SK-N-SH treated with all-trans-retinoic acid at 6 μM for 48 hours (cell line): Measurements from ENCODE around the gene INPP4B.

Experiments used
- ATAC-seq: fragments of 200-7000 bp; cut with Tn5 transposase; 3 replicates; pipeline ENCODE4 v1.9.1; 2020; ENCODE audit warnings: mild to moderate bottlenecking, moderate library complexity
- ARNTL ChIP-seq: fragments of 450-650 bp; formaldehyde crosslinking; IDR thresholded peaks from 2 replicates; pipeline ENCODE4 v1.5.0; 2020; ENCODE audit warnings: low read depth, mild to moderate bottlenecking, moderate library complexity, borderline replicate concordance
- BACH2 ChIP-seq: fragments of 250-450 bp; sonication (Bioruptor Pico); IDR thresholded peaks from 2 replicates; pipeline ENCODE4 v1.9.0; 2021; ENCODE audit warnings: mild to moderate bottlenecking, borderline replicate concordance
- CREB5 ChIP-seq: fragments of 250-450 bp; sonication (Bioruptor Pico); IDR thresholded peaks from 2 replicates; pipeline ENCODE4 v1.5.1; 2020; ENCODE audit warnings: low read depth, mild to moderate bottlenecking, moderate library complexity
- CSDC2 ChIP-seq: fragments of 250-450 bp; sonication (Bioruptor Pico); IDR thresholded peaks from 2 replicates; pipeline ENCODE4 v1.5.0; 2020; ENCODE audit warnings: mild to moderate bottlenecking, moderate library complexity
- ESRRG ChIP-seq: fragments of 250-450 bp; sonication (Bioruptor Pico); IDR thresholded peaks from 2 replicates; pipeline ENCODE4 v1.6.1; 2021; ENCODE audit warnings: mild to moderate bottlenecking
- GLIS3 ChIP-seq: fragments of 250-450 bp; sonication (Bioruptor Pico); IDR thresholded peaks from 2 replicates; pipeline ENCODE4 v1.5.0; 2020; ENCODE audit warnings: mild to moderate bottlenecking, moderate library complexity
- ISL1 ChIP-seq: fragments of 250-450 bp; sonication (Bioruptor Pico); IDR thresholded peaks from 2 replicates; pipeline ENCODE4 v2.1.2; 2022; ENCODE audit warnings: mild to moderate bottlenecking, moderate library complexity
- OSR1 ChIP-seq: fragments of 250-450 bp; sonication (Bioruptor Pico); IDR thresholded peaks from 2 replicates; pipeline ENCODE4 v1.8.0; 2022; ENCODE audit warnings: moderate library complexity, mild to moderate bottlenecking, inconsistent platforms
- PATZ1 ChIP-seq: fragments of 250-450 bp; sonication (Bioruptor Pico); IDR thresholded peaks from 2 replicates; pipeline ENCODE4 v1.8.0; 2020; ENCODE audit warnings: mild to moderate bottlenecking, moderate library complexity, borderline replicate concordance
- POU6F1 ChIP-seq: fragments of 250-450 bp; sonication (Bioruptor Pico); IDR thresholded peaks from 2 replicates; pipeline ENCODE4 v1.8.0; 2021; ENCODE audit warnings: low read depth, mild to moderate bottlenecking, moderate library complexity, borderline replicate concordance
- PPARA ChIP-seq: fragments of 250-450 bp; sonication (Bioruptor Pico); IDR thresholded peaks from 2 replicates; pipeline ENCODE4 v1.5.0; 2020; ENCODE audit warnings: mild to moderate bottlenecking, borderline replicate concordance
- RARB ChIP-seq: fragments of 250-450 bp; sonication (Bioruptor Pico); IDR thresholded peaks from 2 replicates; pipeline ENCODE4 v1.8.0; 2021; ENCODE audit warnings: mild to moderate bottlenecking, moderate library complexity
- SNAI2 ChIP-seq: fragments of 250-450 bp; sonication (Bioruptor Pico); IDR thresholded peaks from 2 replicates; pipeline ENCODE4 v1.5.0; 2020; ENCODE audit warnings: mild to moderate bottlenecking, moderate library complexity
- TCF4 ChIP-seq: fragments of 250-450 bp; sonication (Bioruptor Pico); IDR thresholded peaks from 2 replicates; pipeline ENCODE4 v1.8.0; 2021; ENCODE audit warnings: mild to moderate bottlenecking, moderate library complexity, borderline replicate concordance
- TOX ChIP-seq: fragments of 250-450 bp; sonication (Bioruptor Pico); IDR thresholded peaks from 2 replicates; pipeline ENCODE4 v1.8.0; 2021; ENCODE audit warnings: mild to moderate bottlenecking, moderate library complexity, borderline replicate concordance
- TSHZ2 ChIP-seq: fragments of 250-450 bp; sonication (Bioruptor Pico); IDR thresholded peaks from 2 replicates; pipeline ENCODE4 v1.5.0; 2020; ENCODE audit warnings: mild to moderate bottlenecking, moderate library complexity
- ZC3H10 ChIP-seq: fragments of 250-450 bp; sonication (Bioruptor Pico); IDR thresholded peaks from 2 replicates; pipeline ENCODE4 v1.5.1; 2021; ENCODE audit warnings: mild to moderate bottlenecking, moderate library complexity
- ZFP3 ChIP-seq: fragments of 250-450 bp; sonication (Bioruptor Pico); IDR thresholded peaks from 2 replicates; pipeline ENCODE4 v1.5.0; 2020; ENCODE audit warnings: mild to moderate bottlenecking, moderate library complexity
- ZFP30 ChIP-seq: fragments of 450-650 bp; formaldehyde crosslinking; IDR thresholded peaks from 2 replicates; pipeline ENCODE4 v1.5.0; 2022; ENCODE audit warnings: mild to moderate bottlenecking, moderate library complexity
- ZNF565 ChIP-seq: fragments of 450-650 bp; formaldehyde crosslinking; conservative IDR thresholded peaks from 2 replicates; pipeline ENCODE4 v1.5.0; 2020; ENCODE audit warnings: low read depth, mild to moderate bottlenecking, moderate library complexity
- ZNF70 ChIP-seq: fragments of 450-650 bp; formaldehyde crosslinking; IDR thresholded peaks from 2 replicates; pipeline ENCODE4 v1.5.0; 2020; ENCODE audit warnings: mild to moderate bottlenecking, moderate library complexity
- ZNF8 ChIP-seq: fragments of 450-650 bp; formaldehyde crosslinking; IDR thresholded peaks from 2 replicates; pipeline ENCODE4 v1.5.0; 2020; ENCODE audit warnings: mild to moderate bottlenecking, moderate library complexity
- TF ChIP-seq, protein P1 (sequence below): fragments of 250-450 bp; sonication (Bioruptor Pico); IDR thresholded peaks from 2 replicates; pipeline ENCODE4 v1.5.1; 2021; ENCODE audit warnings: mild to moderate bottlenecking, moderate library complexity

Gene INPP4B

DNA sequence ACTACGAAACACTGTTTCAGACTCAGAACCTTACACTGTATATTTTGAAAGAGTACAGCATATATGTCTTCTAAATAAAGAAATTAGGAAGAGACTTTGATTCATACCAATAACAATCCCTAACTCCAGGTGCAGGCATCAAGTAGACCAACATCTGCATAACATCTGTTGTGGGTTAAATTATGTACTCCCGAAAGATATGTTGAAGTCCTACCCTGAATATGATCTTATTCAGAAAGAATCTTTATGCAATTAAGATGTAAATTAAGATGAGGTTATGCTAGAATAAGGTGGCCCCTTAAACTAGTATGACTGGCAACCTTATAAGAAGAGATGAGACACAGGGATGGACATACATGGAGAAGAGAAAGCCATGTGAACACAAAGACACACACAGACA, 117.9 kb downstream of the INPP4B start:
- no peak for ATAC-seq
- no peak for TF ChIP-seq RARB (CRISPR knock-in tag)
- TF ChIP-seq GLIS3 (CRISPR knock-in tag): no peak
- TF ChIP-seq POU6F1 (CRISPR knock-in tag): no peak
- no peak for TF ChIP-seq TOX (CRISPR knock-in tag)
- no peak for TF ChIP-seq ZNF565 (CRISPR knock-in tag)
- TF ChIP-seq ZNF8 (CRISPR knock-in tag): no peak
- TF ChIP-seq ZNF70 (CRISPR knock-in tag): no peak
- no peak for TF ChIP-seq CREB5 (CRISPR knock-in tag)
- no peak for TF ChIP-seq OSR1 (CRISPR knock-in tag)
- no peak for TF ChIP-seq PATZ1 (CRISPR knock-in tag)
- no peak for TF ChIP-seq TSHZ2 (CRISPR knock-in tag)

DNA sequence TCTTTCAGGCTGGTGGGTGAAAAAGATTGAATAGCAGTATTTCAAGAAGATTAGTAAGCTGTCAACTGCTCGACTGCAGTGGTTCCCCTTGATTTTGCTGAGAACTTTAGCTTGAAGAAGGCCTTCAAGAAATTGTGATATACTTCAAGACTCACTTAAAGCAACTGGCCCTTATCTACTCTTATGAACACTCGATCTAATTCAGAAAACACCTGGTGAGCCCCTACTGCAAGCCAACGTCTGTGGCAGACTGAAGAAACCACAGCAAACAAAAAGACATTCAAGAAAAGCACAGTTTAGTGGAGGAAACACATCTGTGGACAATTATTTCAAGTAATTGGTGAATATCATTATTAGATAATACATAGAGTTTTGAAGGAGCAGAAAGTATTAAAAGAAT, 119.0 kb downstream of the INPP4B start:
- no peak for TF ChIP-seq ZFP3 (CRISPR knock-in tag)
- TF ChIP-seq TOX (CRISPR knock-in tag): no peak
- TF ChIP-seq PATZ1 (CRISPR knock-in tag): no peak
- TF ChIP-seq ZNF70 (CRISPR knock-in tag): no peak
- TF ChIP-seq ARNTL (CRISPR knock-in tag): no peak
- TF ChIP-seq ZC3H10 (CRISPR knock-in tag): no peak
- no peak for TF ChIP-seq ESRRG
- TF ChIP-seq PPARA (CRISPR knock-in tag): no peak
- TF ChIP-seq ISL1 (CRISPR knock-in tag): no peak
- no peak for TF ChIP-seq ZNF565 (CRISPR knock-in tag)
- TF ChIP-seq SNAI2: no peak
- TF ChIP-seq CREB5 (CRISPR knock-in tag): no peak
- no peak for TF ChIP-seq TCF4 (CRISPR knock-in tag)
- no peak for ATAC-seq

DNA sequence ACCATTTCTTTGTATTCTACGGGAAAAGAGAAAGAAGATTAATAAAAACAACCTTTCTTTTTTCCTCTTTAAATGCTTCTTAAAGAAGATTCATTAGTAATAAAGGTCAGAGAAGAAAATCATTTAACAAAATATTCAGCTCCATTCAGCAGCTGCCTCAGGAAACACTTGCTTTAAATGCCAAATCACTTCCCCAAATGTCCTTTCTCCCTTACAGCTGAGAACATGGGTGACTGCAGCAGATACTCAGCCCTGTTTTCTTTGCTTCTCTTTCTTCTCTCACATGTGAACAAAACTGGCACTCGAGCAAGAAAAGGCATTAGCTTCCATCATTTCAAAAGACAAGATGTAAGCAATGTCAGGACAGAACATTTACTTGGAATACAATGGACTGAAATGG, 120.2 kb downstream of the INPP4B start:
- no peak for ATAC-seq
- TF ChIP-seq POU6F1 (CRISPR knock-in tag): no peak
- TF ChIP-seq CSDC2 (CRISPR knock-in tag): no peak
- TF ChIP-seq ZC3H10 (CRISPR knock-in tag): no peak
- no peak for TF ChIP-seq ZFP30 (CRISPR knock-in tag)
- TF ChIP-seq PPARA (CRISPR knock-in tag): no peak
- TF ChIP-seq GLIS3 (CRISPR knock-in tag): no peak
- TF ChIP-seq BACH2: no peak
- TF ChIP-seq ZNF8 (CRISPR knock-in tag): no peak
- no peak for TF ChIP-seq ARNTL (CRISPR knock-in tag)
- TF ChIP-seq, protein P1, sequence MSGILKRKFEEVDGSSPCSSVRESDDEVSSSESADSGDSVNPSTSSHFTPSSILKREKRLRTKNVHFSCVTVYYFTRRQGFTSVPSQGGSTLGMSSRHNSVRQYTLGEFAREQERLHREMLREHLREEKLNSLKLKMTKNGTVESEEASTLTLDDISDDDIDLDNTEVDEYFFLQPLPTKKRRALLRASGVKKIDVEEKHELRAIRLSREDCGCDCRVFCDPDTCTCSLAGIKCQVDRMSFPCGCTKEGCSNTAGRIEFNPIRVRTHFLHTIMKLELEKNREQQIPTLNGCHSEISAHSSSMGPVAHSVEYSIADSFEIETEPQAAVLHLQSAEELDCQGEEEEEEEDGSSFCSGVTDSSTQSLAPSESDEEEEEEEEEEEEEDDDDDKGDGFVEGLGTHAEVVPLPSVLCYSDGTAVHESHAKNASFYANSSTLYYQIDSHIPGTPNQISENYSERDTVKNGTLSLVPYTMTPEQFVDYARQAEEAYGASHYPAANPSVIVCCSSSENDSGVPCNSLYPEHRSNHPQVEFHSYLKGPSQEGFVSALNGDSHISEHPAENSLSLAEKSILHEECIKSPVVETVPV (CRISPR knock-in tag): no peak
- TF ChIP-seq OSR1 (CRISPR knock-in tag): no peak
- no peak for TF ChIP-seq RARB (CRISPR knock-in tag)
- no peak for TF ChIP-seq ZFP3 (CRISPR knock-in tag)
- no peak for TF ChIP-seq ESRRG
- no peak for TF ChIP-seq TCF4 (CRISPR knock-in tag)
